Activated naive CD4-positive, alpha-beta T cell treated with anti-CD3 and anti-CD28 coated beads, Interleukin-2, amount 50 U/mL, for 24 hours (primary cell): ENCODE measurements around the gene SBNO2.

Source experiments
- H3K27ac Mint-ChIP-seq: one replicate; pipeline ENCODE4 v1.8.0; 2021; ENCODE audit warnings: mild to moderate bottlenecking, mixed read lengths
- H3K27me3 Mint-ChIP-seq: one replicate; pipeline ENCODE4 v1.8.0; 2021; ENCODE audit warnings: mixed read lengths
- H3K36me3 Mint-ChIP-seq: one replicate; pipeline ENCODE4 v1.8.0; 2021; ENCODE audit warnings: mixed read lengths
- H3K4me1 Mint-ChIP-seq: one replicate; pipeline ENCODE4 v1.8.0; 2021; ENCODE audit warnings: mixed read lengths
- H3K4me3 Mint-ChIP-seq: one replicate; pipeline ENCODE4 v1.8.0; 2021; ENCODE audit warnings: mild to moderate bottlenecking, mixed read lengths
- H3K9me3 Mint-ChIP-seq: one replicate; pipeline ENCODE4 v1.8.0; 2021; ENCODE audit warnings: mixed read lengths

The SBNO2 gene

DNA sequence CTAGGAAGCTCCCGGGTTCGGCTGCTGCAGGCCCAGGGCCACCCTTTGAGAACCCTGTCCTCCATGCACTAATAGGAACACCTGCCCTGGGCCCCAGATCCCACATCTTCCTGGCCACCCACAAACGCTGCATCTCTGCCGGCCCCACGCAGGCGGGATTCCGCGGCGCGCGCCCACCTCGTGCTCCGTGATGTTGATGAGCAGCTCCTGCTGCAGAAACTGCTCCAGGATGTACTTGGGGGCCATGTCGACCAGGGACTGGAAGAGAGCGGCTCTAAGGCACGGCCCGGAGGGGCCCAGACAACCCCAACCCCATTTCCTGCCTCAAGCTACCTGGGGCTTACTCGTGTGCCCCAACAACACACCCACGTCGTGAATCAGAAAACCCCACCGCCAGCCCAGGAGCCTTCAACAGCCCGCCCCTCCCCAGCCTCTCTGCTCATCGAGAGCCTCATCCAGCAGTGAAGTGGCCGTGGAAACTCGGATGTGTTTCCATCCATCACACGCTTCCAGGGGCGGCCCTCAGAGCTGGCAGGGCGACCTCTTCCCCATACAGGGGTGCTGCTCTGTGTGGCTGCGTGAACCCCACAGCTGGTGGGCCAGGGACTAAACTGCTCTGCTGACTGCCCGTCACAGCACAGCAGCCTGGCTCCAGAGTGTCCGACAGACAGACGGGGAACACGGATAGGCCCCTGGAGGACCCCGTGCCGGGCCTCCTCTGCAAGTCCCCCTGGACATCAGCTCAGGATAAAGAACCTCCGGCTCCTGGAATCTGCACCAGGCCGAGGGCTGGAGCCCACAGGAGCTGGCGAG, 83.1 kb downstream of the SBNO2 start:
- Mint-ChIP-seq H3K4me1 (peaks cover 33% of the 10 kb centered on the region), H3K4me3 (no peak overlapping the region), H3K27me3 (no peaks in the 10 kb centered on the region), H3K27ac (no peak overlapping the region), H3K36me3 (peaks cover 2% of the 10 kb centered on the region), H3K9me3 (no peaks in the 10 kb centered on the region)

GRCh38 chr19:1089891-1090290, 84.2 kb downstream of the SBNO2 start:
- Mint-ChIP-seq H3K4me1 (peaks cover 32% of the 10 kb centered on the region), H3K4me3 (no peak overlapping the region), H3K36me3 (peaks cover 4% of the 10 kb centered on the region), H3K27ac (no peak overlapping the region), H3K27me3 (no peaks in the 10 kb centered on the region), H3K9me3 (no peaks in the 10 kb centered on the region)

DNA sequence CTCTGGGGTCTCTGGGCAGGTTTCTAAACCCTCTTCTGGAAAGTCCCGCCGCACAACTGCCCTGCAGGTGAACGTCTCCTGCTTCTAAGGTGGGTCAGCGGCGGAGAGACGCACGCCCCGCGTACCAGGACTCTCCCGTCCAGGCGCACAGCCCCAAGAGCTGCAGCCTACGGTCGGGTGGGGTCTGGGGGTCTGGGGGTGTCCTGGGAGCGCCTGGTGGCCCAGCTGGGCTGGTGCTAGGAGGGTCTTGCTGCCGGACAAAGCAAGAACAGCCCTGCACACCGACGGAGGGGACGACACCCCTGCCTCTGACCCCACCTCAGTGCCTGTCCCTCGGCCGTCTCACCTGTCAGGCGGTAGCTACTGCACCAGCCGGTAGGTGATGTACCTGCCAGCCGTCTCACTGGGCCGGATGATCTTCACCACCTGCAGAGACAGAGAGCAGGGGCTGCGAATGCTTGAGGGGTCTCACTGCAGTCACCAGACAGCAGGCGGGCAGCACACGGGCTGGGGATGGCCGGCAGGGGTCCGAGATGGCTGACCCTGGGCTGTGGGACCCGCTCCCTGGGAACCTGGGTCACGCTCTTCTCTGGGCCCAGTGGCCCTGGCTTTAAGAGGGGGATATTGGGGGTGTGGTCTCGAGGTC, 84.8 kb downstream of the SBNO2 start:
- peaks cover 35% of the 10 kb centered on the region for H3K4me1 Mint-ChIP-seq
- H3K36me3 Mint-ChIP-seq, result peaks cover 4% of the 10 kb centered on the region
- no peaks in the 10 kb centered on the region for H3K9me3 Mint-ChIP-seq
- H3K27ac Mint-ChIP-seq, result no peak overlapping the region
- no peak overlapping the region for H3K4me3 Mint-ChIP-seq
- H3K27me3 Mint-ChIP-seq, result no peaks in the 10 kb centered on the region

- Mint-ChIP-seq H3K27me3 (no peaks in the 10 kb centered on the region), H3K4me1 (peaks cover 37% of the 10 kb centered on the region), H3K36me3 (peaks cover 5% of the 10 kb centered on the region), H3K4me3 (no peak overlapping the region), H3K9me3 (no peaks in the 10 kb centered on the region), H3K27ac (no peak overlapping the region)
Measured at GRCh38 chr19:1088416-1089010, 85.6 kb downstream of the SBNO2 start.

- no peaks in the 10 kb centered on the region for H3K9me3 Mint-ChIP-seq
- peaks cover 33% of the 10 kb centered on the region for H3K4me1 Mint-ChIP-seq
- no peaks in the 10 kb centered on the region for H3K27me3 Mint-ChIP-seq
- H3K4me3 Mint-ChIP-seq, result peak overlapping the region; percentile 47
- H3K27ac Mint-ChIP-seq, result peak overlapping the region; percentile 94
- H3K36me3 Mint-ChIP-seq, result peaks cover 6% of the 10 kb centered on the region
Measured at GRCh38 chr19:1087813-1088415, 86.2 kb downstream of the SBNO2 start.

GRCh38 chr19:1086613-1087012, 87.5 kb downstream of the SBNO2 start:
- Mint-ChIP-seq H3K4me1 (peaks cover 33% of the 10 kb centered on the region), H3K27me3 (no peaks in the 10 kb centered on the region), H3K36me3 (peaks cover 6% of the 10 kb centered on the region), H3K27ac (no peak overlapping the region), H3K4me3 (no peak overlapping the region), H3K9me3 (no peaks in the 10 kb centered on the region)

DNA sequence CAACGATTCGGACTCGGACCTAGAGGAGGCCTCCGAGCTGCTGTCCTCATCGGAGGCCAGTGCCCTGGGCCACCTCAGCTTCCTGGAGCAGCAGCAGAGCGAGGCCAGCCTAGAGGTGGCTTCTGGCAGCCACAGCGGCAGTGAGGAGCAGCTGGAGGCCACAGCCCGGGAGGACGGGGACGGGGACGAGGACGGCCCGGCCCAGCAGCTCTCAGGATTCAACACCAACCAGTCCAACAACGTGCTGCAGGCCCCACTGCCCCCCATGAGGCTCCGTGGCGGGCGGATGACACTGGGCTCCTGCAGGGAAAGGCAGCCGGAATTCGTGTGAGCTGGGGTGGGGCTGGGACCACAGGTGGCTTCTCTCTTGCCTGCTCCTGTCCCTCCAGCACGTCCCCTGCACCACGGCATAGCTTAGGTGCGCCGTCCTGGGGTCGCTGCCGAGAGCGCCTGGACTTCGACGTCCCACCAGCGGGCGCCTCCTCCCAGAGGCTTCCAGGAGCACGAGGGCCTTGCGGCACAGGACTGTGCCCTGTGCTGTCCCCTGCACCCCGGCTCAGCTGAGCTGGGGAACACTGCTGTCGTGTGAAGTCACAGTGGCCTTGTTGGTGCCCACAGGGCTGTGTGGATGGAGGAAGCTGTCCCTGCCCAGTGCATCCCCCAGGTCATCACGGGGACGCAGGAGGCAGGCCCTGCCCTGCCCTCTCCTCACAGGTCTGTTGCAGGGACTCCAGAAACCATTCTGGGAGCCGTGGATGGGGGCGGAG, 88.2 kb downstream of the SBNO2 start:
- Mint-ChIP-seq H3K4me3 (no peak overlapping the region), H3K9me3 (no peaks in the 10 kb centered on the region), H3K4me1 (peaks cover 41% of the 10 kb centered on the region), H3K27ac (no peak overlapping the region), H3K27me3 (no peaks in the 10 kb centered on the region), H3K36me3 (peaks cover 6% of the 10 kb centered on the region)

GRCh38 chr19:1085053-1085658, 88.9 kb downstream of the SBNO2 start:
- Mint-ChIP-seq H3K4me3 (peak overlapping the region; percentile 15), H3K27me3 (no peaks in the 10 kb centered on the region), H3K36me3 (peaks cover 6% of the 10 kb centered on the region), H3K27ac (peak overlapping the region; percentile 88), H3K4me1 (peaks cover 46% of the 10 kb centered on the region), H3K9me3 (no peaks in the 10 kb centered on the region)

DNA sequence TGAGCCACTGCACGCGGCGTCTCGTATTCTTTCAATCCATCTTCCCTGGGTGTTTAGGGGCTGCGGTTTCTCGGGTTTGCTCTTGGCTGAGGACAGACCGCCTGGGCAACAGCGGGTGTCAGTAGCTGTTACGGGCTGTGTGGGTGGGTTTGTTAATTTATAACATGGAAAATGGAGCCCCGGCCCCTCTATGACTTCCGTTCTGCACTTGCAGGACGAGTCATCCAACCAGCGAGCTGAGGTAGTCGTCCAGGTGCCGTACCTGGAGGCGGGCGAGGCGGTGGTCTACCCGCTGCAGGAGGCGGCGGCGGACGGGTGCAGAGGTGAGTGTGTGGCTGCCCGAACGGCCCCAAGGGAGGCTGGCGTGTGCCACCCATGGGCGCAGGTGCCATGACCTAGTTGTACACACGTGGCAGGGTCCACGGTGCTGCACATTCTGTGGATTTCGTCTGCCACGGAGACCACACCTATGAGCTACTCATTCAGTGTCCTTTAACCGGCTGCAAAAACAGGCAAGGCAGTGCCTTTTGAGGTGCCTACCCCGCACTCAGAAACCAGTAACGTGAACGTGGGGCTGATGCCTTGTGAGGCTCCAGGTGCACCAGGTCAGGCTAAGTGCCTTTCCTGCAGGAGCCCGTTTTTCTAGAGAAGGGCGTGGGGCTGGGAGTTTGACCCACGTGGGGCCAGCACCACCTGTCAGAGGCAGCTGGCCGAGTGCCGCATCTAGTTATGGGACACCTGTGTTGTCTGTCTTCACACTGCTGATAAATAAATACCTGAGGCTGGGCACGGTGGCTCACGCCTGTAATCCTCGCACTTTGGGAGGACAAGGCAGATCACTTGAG, 89.8 kb downstream of the SBNO2 start:
- Mint-ChIP-seq H3K27me3 (no peaks in the 10 kb centered on the region), H3K4me3 (no peak overlapping the region), H3K4me1 (peaks cover 54% of the 10 kb centered on the region), H3K36me3 (peaks cover 6% of the 10 kb centered on the region), H3K27ac (peak overlapping the region; percentile 30), H3K9me3 (no peaks in the 10 kb centered on the region)

GRCh38 chr19:1082928-1083816, 90.9 kb downstream of the SBNO2 start:
- Mint-ChIP-seq H3K4me1 (peaks cover 50% of the 10 kb centered on the region), H3K27ac (no peak overlapping the region), H3K27me3 (no peaks in the 10 kb centered on the region), H3K9me3 (no peaks in the 10 kb centered on the region), H3K4me3 (no peak overlapping the region), H3K36me3 (peaks cover 6% of the 10 kb centered on the region)

DNA sequence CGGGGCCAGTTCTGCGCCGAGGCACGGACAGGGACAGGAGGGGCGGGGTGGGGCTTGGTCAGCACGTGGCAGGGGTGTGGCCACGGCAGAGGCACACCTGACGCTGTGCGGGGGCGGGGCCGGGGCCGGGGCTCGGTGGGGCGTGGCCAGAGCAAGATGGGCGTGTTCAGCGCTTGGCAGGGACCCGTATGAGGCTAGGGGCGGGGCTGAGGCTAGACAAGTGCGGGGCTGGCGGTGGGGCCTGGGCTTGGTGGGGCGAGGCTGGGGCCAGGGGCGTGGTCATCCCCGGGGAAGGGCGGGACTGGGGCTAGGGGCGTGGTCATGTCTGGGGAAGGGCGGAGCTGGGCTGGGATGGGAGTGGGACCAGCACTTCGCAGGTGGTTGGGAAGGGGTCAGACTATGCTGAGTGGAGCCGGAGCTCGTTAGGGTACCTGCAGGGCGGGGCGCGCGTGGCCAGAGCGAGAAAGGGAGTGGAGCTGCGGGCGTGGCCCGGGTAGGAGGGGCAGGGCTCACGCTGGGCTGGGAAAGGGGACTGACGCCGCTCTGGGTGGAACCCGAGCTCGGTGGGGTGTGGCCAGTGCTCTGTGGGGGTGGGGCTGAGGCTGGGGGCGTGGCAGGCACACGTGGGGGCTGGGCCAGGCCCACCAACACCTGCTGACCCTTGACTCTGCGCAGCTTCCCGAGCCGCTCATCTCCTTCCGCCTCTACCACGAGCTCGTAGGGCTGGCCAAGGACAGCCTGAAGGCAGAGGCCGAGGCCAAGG, 91.7 kb downstream of the SBNO2 start:
- Mint-ChIP-seq H3K27ac (peak overlapping the region; percentile 55), H3K4me3 (peak overlapping the region; percentile 33), H3K9me3 (no peaks in the 10 kb centered on the region), H3K27me3 (no peaks in the 10 kb centered on the region), H3K36me3 (peaks cover 6% of the 10 kb centered on the region), H3K4me1 (peaks cover 46% of the 10 kb centered on the region)

GRCh38 chr19:1081301-1082164, 92.5 kb downstream of the SBNO2 start:
- peaks cover 51% of the 10 kb centered on the region for H3K4me1 Mint-ChIP-seq
- no peaks in the 10 kb centered on the region for H3K27me3 Mint-ChIP-seq
- peaks cover 6% of the 10 kb centered on the region for H3K36me3 Mint-ChIP-seq
- H3K9me3 Mint-ChIP-seq, result no peaks in the 10 kb centered on the region
- H3K4me3 Mint-ChIP-seq, result peak overlapping the region; percentile 33
- H3K27ac Mint-ChIP-seq, result peak overlapping the region; percentile 86
